GM12891 (cell line): Measurements from ENCODE around the gene RALGDS.

Experiments
- POLR2A ChIP-seq: IDR thresholded peaks from 2 replicates; pipeline ENCODE4 v1.6.1; 2011; ENCODE audit warnings: low read depth, low read length, control low read depth
- POLR2AphosphoS5 ChIP-seq: IDR thresholded peaks from 2 replicates; pipeline ENCODE4 v1.6.1; 2011; ENCODE audit warnings: low read depth, low read length, control low read depth
- SPI1 ChIP-seq: IDR thresholded peaks from 2 replicates; pipeline ENCODE4 v1.6.1; 2011; ENCODE audit warnings: low read depth, low read length, control low read depth
- TAF1 ChIP-seq: IDR thresholded peaks from 2 replicates; pipeline ENCODE4 v1.6.1; 2011; ENCODE audit warnings: low read depth, low read length, control low read depth

GRCh38 chr9:133050142-133050541 lies 70.9 kb downstream of the RALGDS start:
- TF ChIP-seq POLR2AphosphoS5 (no peak), POLR2A (no peak), TAF1 (no peak), SPI1 (no peak)
